ENCODE measurements around the gene PRRC2A.
A peak's percentile ranks its signal among the peaks of the same experiment; 100 is the strongest.

Gene PRRC2A

DNA sequence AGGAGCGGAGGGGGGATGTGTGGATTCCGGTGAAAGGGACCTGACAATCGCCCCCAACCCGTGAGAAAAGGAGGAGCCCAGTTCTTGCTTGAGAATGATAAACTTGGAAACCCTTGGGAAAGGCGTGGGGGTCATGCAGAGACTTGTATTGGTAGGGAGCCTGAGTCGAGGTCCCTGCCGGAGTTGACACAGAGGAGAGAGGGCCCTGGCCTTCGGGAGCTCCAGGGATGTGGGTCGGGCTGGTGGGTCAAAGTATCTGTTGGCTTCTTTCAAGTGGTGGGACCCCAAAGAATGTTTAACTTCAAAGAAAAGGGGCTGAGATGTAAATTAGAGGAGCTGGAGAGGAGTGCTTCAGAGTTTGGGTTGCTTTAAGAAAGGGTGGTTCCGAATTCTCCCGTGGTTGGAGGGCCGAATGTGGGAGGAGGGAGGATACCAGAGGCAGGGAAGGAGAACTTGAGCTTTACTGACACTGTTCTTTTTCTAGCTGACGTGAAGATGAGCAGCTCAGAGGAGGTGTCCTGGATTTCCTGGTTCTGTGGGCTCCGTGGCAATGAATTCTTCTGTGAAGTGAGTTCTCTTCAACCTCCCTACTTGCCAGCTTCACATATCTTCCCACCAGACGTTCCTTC lies 45.9 kb downstream of the PRRC2A start:
- TF ChIP-seq ZNF274 (IDR thresholded peaks at IDR 0.05; ENCODE audit: low read depth, low read length): no peak
- peak overlapping the region; percentile 93 for H3K4me3 ChIP-seq (ENCODE audit: low read length)

DNA sequence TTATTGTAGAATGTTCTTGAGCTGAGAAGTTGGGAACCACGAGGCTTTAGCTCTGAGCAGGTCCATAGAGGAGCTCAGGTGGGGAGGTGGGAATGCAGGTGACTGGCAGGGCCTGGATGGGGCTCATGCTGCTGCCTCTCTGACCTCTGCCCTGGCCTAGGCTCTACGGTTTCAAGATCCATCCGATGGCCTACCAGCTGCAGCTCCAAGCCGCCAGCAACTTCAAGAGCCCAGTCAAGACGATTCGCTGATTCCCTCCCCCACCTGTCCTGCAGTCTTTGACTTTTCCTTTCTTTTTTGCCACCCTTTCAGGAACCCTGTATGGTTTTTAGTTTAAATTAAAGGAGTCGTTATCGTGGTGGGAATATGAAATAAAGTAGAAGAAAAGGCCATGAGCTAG lies 49.2 kb downstream of the PRRC2A start, which contains the start of gene LY6G5B:
Gene LY6G5B (plus strand): TSS at position 301 of the 400 bp plus-strand sequence. CDS start 975 bp downstream, outside the sequence.
- TF ChIP-seq ZNF274 (IDR thresholded peaks at IDR 0.05; ENCODE audit: low read depth, low read length): no peak
- no peak within 1 kb of the TSS for H3K4me3 ChIP-seq (ENCODE audit: low read length)

DNA sequence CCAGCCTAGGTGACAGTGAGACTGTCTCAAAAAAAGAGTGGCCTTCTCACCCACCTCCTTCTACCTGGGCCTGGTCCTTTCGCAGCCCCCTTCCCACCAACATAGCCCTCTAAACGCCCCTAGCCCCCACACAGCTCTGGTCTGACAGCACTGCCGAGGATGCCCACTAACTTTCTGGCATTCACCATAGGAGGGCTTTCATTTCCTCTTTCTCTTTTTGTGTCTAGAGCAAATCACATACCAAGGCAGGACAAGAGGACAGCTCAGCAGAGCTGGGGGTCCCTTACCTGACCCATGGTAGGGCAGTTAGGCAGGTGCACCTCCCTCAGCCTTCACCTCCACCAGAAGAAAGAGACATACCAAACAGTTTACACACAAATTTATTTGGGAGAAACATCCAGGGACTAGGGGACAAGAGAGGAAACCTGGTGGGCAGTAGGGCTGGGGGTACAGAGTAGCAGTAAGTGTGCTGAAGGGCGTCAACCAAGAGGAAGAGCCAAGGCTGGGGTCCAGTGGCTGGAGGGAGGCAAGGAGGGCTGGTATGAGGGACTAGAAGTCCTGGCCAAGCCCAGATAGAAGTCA lies 55.9 kb downstream of the PRRC2A start:
- no peak for TF ChIP-seq ZNF274 (IDR thresholded peaks at IDR 0.05; ENCODE audit: low read depth, low read length)

DNA sequence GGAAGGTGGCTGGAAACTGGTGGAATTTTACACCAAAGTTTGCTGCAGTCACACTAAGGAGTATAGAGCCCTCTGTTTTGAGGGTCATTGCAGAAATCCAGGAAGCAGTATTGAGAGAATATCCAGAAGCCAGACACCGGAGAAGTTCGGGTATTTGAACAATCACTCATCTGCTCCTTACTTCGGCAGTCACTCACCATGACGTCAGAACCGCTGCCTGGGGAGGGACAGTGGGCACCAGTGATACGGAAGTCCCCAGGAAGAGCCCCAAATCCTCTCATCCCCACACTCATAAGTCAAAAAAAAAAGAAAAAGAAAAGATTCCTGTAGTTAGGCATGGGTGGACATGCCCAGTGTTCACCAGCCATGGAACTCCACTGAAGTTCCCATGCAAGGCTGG lies 56.4 kb downstream of the PRRC2A start:
- TF ChIP-seq ZNF274 (IDR thresholded peaks at IDR 0.05; ENCODE audit: low read depth, low read length): no peak
- no peak overlapping the region for H3K4me3 ChIP-seq (ENCODE audit: low read length)

More for the DNA sequence above, 55.9 kb downstream of the PRRC2A start:
- no peak overlapping the region for H3K4me3 ChIP-seq (ENCODE audit: low read length)

DNA sequence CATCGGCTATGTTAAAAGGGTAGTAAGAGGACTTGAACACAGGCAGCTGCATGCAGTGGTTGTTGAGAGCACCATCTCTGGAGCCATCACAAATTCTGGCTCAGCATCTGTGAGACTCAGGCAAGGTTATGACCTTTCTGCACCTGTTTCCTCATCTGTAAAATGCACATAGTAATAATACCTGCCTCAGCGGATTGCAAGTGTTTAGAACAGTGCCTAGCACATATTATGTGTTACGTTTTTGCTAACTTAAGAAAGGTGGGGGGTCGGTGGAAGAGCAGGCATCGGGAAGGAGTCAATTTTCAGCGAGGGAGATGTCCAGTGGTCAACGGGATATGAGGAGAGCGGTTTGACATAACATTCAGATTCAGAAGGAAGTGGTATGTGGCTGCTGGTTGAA lies 57.4 kb downstream of the PRRC2A start:
- H3K4me3 ChIP-seq (ENCODE audit: low read length): no peak overlapping the region
- no peak for TF ChIP-seq ZNF274 (IDR thresholded peaks at IDR 0.05; ENCODE audit: low read depth, low read length)

- H3K4me3 ChIP-seq (ENCODE audit: low read length): peak within 1 kb of the TSS; percentile 20; the same call in 1 of the 2 replicates
- TF ChIP-seq ZNF274 (IDR thresholded peaks at IDR 0.05; ENCODE audit: low read depth, low read length): no peak
These were observed 60.0 kb downstream of the PRRC2A start, which contains the start of gene LY6G5C for GRCh38 chr6:31680226-31681134. TSS of gene LY6G5C (minus strand) at chr6:31681067. CDS start at chr6:31680373, 694 bp downstream.

DNA sequence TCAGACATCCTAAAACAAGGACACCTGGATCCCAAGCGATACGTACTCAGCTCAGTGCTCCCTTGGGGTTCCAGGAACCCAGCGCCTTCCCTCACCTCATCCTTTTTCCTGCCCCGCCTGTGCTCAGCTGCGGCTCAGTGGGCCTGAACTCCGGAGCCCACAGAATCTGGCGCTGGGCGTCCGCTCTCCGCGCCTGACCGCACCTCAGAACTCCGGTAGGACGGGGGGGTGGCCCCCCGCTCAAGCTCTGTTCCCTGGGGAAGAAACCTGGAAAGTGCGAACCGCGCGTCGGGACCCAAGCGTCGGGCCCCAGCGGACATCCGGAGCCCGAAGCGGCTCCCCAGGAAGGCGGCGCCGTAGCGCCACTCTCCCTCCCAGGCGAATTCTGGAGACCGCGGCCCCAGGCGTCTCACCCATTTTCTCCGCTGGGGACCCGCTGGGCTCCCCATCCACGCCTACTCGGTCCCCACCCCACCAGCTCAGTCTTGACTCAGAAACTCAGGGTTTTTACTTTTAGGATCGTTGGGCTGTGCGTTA lies 60.7 kb downstream of the PRRC2A start:
- H3K4me3 ChIP-seq (ENCODE audit: low read length): peak overlapping the region; percentile 20; the same call in 1 of the 2 replicates
- no peak for TF ChIP-seq ZNF274 (IDR thresholded peaks at IDR 0.05; ENCODE audit: low read depth, low read length)

GRCh38 chr6:31683591-31683990 lies 63.1 kb downstream of the PRRC2A start:
- no peak overlapping the region for H3K4me3 ChIP-seq (ENCODE audit: low read length)
- TF ChIP-seq ZNF274 (IDR thresholded peaks at IDR 0.05; ENCODE audit: low read depth, low read length): no peak

DNA sequence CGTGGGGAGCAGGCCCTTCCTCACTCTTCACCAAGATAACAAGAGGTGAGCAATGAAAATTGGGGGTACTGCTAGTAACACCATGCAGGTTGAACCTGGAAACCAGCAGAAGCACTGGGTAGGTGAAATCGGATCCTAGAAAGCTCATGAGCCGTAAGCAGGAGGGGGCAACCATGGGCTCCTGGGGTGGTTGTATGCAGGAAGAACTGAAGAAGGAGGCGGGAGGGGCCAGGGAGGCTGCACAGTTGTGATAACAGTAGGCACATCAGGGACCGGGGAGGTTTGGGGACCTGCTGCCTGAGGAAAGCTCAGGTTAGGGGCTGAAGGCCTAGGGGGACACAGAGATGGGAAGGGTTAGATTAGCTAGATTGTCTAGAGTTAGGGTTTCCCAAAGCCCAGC lies 66.0 kb downstream of the PRRC2A start:
- no peak overlapping the region for H3K4me3 ChIP-seq (ENCODE audit: low read length)
- TF ChIP-seq ZNF274 (IDR thresholded peaks at IDR 0.05; ENCODE audit: low read depth, low read length): no peak

DNA sequence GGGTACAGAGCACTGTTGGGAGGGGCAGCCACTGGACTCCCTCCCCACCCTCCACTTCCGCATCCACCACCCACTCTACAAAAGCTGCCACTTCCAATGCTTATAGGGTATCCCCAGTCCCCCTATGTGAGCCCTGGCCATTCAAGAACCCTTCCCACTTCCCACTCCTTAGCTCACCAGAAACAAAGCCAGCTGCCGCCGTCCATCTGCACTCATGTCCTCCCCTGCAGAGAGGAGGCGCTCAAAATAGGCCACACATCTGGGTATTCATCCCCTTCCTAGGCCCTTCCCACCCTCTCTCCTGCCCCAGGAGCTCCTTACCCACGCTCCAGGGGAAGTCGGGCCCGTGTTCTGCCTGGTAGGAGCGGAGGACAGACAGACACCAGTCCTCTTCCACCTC lies 66.8 kb downstream of the PRRC2A start:
- H3K4me3 ChIP-seq (ENCODE audit: low read length): no peak overlapping the region
- no peak for TF ChIP-seq ZNF274 (IDR thresholded peaks at IDR 0.05; ENCODE audit: low read depth, low read length)
